ENCODE data around the gene MAP3K19.

Gene MAP3K19

DNA sequence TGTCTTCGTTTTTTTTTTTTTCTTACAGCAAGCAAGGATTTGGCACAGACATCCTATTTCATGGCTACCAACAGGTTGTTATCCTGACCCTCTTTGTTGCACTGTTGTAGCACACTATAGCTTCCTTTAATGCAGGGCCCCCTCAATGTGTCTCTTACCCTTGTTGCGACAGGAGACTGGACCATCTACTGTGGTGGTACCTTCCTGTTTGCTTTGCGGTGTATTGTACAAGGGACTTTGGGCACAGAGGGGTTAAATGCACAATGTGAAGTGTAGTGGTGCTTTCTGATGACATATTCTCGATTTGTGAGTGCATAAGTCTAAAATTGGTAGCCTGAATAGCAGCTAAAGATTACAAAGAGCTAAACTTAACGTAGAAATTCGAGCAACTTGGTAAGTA lies 101.2 kb downstream of the MAP3K19 start:
- H3K9me3 Mint-ChIP-seq, result no peaks in the 10 kb centered on the region
- peaks cover 38% of the 10 kb centered on the region for H3K36me3 Mint-ChIP-seq (ENCODE audit: low read depth)
- no peaks in the 10 kb centered on the region for H3K27me3 Mint-ChIP-seq (ENCODE audit: low read depth)
- H3K27ac Mint-ChIP-seq, result no peak overlapping the region
- H3K4me3 Mint-ChIP-seq, result no peak overlapping the region
- H3K4me1 Mint-ChIP-seq (ENCODE audit: low read depth), result peaks cover 18% of the 10 kb centered on the region

DNA sequence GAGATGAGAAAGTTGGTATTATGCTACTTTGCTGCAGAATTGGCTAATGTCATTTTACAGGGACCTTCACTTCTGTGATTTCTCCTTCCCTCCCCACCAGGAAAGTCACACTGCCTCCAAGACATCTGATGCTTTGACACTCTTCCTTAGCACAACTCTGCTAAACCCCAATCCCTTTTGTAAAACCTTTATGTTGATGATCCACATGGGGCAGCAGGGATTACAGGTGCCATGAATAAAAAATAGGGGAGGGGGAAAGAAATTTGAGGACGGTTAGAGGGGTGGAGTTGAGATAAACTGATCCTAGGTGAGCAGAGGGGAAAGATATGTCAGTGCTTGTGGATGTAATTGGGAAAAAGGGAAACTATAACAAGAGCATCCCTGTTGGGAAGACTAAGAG lies 102.3 kb downstream of the MAP3K19 start:
- Mint-ChIP-seq H3K4me3 (no peak overlapping the region), H3K27ac (no peak overlapping the region), H3K9me3 (no peaks in the 10 kb centered on the region), H3K36me3 (ENCODE audit: low read depth) (peaks cover 38% of the 10 kb centered on the region), H3K4me1 (ENCODE audit: low read depth) (peaks cover 12% of the 10 kb centered on the region), H3K27me3 (ENCODE audit: low read depth) (no peaks in the 10 kb centered on the region)

DNA sequence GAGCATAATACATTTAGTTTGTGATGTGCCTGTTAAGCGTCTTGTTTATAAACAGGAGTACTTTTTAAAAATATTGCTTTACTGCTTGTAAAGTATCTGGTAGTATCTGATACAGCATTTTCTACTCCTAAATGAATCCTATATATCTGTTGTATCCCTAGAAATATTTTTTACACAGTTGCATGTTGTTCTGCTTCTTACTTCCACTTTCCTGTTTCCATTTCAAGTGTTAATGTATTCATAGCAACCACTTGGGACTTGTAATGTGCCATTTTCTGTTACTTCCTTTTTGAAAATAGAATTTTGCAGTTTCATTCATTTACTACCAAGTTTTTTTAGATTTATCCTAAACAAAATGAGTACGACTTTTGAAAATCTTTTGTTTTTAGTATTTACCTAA lies 103.7 kb downstream of the MAP3K19 start:
- no peak overlapping the region for H3K4me3 Mint-ChIP-seq
- H3K36me3 Mint-ChIP-seq (ENCODE audit: low read depth), result peaks cover 43% of the 10 kb centered on the region
- no peak overlapping the region for H3K27ac Mint-ChIP-seq
- no peaks in the 10 kb centered on the region for H3K9me3 Mint-ChIP-seq
- no peaks in the 10 kb centered on the region for H3K27me3 Mint-ChIP-seq (ENCODE audit: low read depth)
- peaks cover 10% of the 10 kb centered on the region for H3K4me1 Mint-ChIP-seq (ENCODE audit: low read depth)

DNA sequence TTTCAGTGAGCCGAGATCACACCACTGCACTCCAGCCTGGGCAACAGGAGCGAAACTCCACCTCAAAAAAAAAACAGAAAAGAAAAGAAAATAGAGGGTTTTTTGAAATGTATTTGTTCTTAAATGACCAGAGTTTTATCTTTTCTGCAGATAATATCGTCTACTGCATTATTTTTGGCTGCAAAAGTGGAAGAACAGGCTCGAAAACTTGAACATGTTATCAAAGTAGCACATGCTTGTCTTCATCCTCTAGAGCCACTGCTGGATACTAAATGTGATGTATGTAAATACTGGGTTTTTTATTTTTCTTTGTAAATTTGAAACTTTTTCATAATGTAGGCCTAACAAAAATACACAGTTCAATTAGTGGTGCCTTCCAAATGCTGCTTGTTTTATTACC lies 110.6 kb downstream of the MAP3K19 start:
- Mint-ChIP-seq H3K36me3 (ENCODE audit: low read depth) (peaks cover 27% of the 10 kb centered on the region), H3K27ac (no peak overlapping the region), H3K27me3 (ENCODE audit: low read depth) (no peaks in the 10 kb centered on the region), H3K4me3 (no peak overlapping the region), H3K4me1 (ENCODE audit: low read depth) (peaks cover 24% of the 10 kb centered on the region), H3K9me3 (no peaks in the 10 kb centered on the region)

DNA sequence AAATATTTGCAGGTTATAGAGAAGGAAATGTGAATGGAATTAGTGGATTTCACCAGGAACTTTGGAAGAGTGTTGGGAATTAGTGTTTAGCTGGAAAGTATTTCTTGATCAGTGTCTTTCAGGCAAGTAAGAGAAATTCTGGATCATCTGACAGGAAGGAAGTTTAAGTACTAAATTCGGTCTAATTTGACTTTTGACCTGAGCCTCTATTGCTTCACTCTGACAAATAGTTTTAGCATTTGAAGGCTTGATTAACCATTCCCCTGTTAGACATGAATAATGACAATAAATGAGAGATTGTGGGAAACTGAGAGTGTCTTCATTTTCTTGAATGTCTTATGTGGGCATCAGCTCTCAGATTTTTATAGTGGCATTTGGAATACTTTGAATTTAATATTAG lies 112.6 kb downstream of the MAP3K19 start:
- H3K4me3 Mint-ChIP-seq, result no peak overlapping the region
- no peaks in the 10 kb centered on the region for H3K27me3 Mint-ChIP-seq (ENCODE audit: low read depth)
- H3K36me3 Mint-ChIP-seq (ENCODE audit: low read depth), result peaks cover 22% of the 10 kb centered on the region
- H3K27ac Mint-ChIP-seq, result no peak overlapping the region
- no peaks in the 10 kb centered on the region for H3K9me3 Mint-ChIP-seq
- peaks cover 28% of the 10 kb centered on the region for H3K4me1 Mint-ChIP-seq (ENCODE audit: low read depth)

DNA sequence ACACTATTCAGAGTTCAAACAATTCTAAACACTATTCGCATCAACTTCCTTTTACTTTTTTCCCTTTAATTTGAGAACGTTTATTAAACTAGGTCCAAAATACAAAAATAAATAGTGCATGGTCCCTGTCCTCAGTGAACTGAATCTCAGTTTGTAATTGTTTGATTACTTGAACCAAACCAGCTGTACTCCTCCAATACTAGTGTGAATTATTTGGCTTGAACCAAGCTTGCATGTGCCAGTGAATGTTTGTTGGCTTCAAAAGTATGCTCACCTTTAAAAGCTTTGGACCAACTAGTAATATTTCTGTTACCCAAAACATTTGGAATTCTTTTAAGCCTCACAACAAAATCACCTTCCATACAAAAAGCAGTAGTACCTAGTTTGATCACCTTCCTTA lies 113.1 kb downstream of the MAP3K19 start:
- Mint-ChIP-seq H3K36me3 (ENCODE audit: low read depth) (peaks cover 19% of the 10 kb centered on the region), H3K9me3 (no peaks in the 10 kb centered on the region), H3K27ac (no peak overlapping the region)

DNA sequence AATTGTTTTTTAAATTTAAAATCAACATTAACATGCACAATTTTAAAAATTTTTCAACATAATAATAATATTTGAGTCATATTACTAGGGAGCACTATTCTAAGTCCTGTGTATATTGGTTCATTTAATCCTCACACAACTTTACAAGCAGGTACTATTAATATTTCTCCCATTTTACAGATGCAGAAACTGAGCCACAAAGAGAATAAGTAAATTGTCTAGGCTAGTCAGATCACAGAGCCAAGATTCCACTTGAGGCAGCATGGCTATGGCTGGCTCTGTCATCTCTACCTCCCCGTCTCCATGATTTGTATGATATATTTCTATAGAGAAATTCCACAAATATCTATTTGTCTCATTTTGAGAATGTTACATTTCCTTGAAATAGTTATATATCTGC lies 113.5 kb downstream of the MAP3K19 start:
- H3K27me3 Mint-ChIP-seq (ENCODE audit: low read depth), result no peaks in the 10 kb centered on the region
- no peaks in the 10 kb centered on the region for H3K9me3 Mint-ChIP-seq
- peaks cover 27% of the 10 kb centered on the region for H3K4me1 Mint-ChIP-seq (ENCODE audit: low read depth)
- H3K27ac Mint-ChIP-seq, result no peak overlapping the region
- peaks cover 18% of the 10 kb centered on the region for H3K36me3 Mint-ChIP-seq (ENCODE audit: low read depth)
- H3K4me3 Mint-ChIP-seq, result no peak overlapping the region

More for the DNA sequence above, 113.1 kb downstream of the MAP3K19 start:
- Mint-ChIP-seq H3K27me3 (ENCODE audit: low read depth) (no peaks in the 10 kb centered on the region), H3K4me1 (ENCODE audit: low read depth) (peaks cover 28% of the 10 kb centered on the region), H3K4me3 (no peak overlapping the region)

DNA sequence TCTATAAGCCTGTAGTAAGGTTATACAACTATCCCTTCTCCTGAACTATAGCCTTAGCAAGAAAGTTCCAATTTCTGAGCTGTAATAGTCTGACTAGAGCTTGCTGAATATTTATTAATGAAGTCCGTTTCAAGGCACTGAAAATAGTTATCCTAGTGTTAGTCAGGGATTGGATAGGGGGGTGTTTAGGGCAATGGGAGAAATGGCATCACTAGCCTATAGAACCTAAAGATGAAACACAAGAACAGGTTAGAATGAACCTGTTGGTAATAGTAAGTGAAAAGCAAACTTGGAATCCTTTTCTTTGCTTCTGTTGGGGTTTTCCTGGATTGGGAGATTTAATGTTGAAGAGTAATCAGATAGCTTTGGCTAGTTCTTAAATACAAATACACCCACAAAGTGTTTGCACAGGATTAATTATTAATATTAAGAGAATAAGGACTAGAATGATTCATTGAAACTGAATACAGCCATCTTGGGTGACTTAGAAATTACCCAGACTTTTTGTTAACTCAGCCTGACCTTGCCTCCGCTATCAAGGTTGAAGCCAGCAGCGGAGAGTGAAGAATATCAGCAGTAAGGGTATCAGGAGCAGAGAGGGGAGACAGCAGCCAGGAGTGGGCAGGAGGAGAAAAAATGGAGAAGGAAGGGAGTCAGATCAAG lies 114.3 kb downstream of the MAP3K19 start:
- H3K27ac Mint-ChIP-seq, result no peak overlapping the region
- H3K9me3 Mint-ChIP-seq, result no peaks in the 10 kb centered on the region
- H3K27me3 Mint-ChIP-seq (ENCODE audit: low read depth), result no peaks in the 10 kb centered on the region
- no peak overlapping the region for H3K4me3 Mint-ChIP-seq
- H3K4me1 Mint-ChIP-seq (ENCODE audit: low read depth), result peaks cover 25% of the 10 kb centered on the region
- H3K36me3 Mint-ChIP-seq (ENCODE audit: low read depth), result peaks cover 16% of the 10 kb centered on the region

DNA sequence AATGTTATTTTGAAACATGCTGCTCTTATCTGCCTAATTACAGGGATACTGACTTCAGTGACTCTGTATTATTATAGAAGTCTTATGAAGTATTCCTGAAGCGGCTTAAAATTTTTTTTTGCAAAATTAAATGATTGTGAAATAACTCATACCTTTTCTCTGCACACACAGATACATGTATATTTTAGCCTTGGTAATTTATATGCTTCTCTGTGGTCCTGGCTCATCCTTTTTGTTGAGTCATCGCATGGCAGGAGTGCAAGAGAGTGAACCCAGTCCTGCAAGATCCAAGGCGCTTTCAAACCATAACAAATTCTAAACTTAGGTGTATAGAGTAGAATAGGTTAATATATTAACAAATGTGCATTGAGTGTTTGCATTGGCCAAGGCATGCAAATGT lies 120.1 kb downstream of the MAP3K19 start:
- Mint-ChIP-seq H3K36me3 (ENCODE audit: low read depth) (peaks cover 22% of the 10 kb centered on the region), H3K4me3 (no peak overlapping the region), H3K27me3 (ENCODE audit: low read depth) (no peaks in the 10 kb centered on the region), H3K9me3 (no peaks in the 10 kb centered on the region), H3K27ac (no peak overlapping the region), H3K4me1 (ENCODE audit: low read depth) (peaks cover 34% of the 10 kb centered on the region)

DNA sequence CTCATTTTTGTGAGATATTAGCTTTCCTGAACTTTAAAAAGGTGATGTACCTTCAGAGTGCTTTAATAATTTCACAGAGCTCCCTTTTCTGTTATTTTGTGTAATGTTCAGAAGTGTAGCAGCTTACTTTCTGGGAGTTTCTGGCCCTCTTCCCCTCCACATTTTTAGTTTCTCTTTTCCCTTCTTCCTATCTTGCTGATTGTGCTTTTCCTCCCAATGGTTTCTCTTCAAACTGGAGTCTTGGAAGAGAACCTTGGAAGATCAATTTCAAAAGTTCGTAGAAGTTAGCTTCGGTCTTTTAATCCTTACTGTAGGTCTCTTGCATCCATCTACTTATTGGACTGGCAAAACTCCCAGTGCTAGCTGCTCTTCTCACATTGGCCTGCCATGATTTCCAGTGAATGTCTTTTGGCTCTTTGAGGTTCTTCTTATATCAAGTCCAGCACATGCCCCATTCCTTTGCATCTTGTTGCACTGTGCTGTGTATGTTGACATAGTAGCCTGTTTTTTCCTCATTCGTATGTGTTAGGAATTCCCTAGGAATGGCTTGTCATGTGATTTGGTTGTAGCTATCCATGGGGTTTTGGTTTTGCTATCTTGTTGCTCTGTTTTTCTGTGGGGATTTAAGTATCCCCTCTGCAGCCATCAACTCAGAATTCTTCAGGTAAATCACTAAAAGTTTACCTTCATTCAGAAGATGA lies 120.9 kb downstream of the MAP3K19 start:
- Mint-ChIP-seq H3K36me3 (ENCODE audit: low read depth) (peaks cover 19% of the 10 kb centered on the region), H3K4me3 (no peak overlapping the region), H3K27ac (no peak overlapping the region), H3K27me3 (ENCODE audit: low read depth) (no peaks in the 10 kb centered on the region), H3K9me3 (no peaks in the 10 kb centered on the region), H3K4me1 (ENCODE audit: low read depth) (peaks cover 31% of the 10 kb centered on the region)

DNA sequence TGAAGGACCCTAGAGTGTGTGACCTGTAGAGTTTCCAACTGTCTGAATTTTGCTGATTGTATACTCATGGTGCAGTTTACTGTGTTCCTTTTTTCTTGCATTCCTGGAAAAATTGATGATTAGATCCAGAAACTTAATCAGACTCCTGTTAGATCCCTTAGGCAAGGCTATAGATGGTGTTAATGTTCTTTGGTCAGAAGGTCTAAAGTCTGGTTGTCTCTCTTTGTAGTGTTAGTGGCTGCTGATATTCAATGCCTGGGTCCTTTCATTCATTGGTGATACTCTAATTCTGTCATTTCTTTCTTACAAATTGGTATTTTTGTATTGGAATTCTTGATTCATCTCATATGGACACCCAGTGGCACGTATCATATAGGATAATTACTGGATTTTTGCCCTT lies 122.3 kb downstream of the MAP3K19 start:
- no peaks in the 10 kb centered on the region for H3K27me3 Mint-ChIP-seq (ENCODE audit: low read depth)
- H3K4me3 Mint-ChIP-seq, result no peak overlapping the region
- H3K4me1 Mint-ChIP-seq (ENCODE audit: low read depth), result peaks cover 34% of the 10 kb centered on the region
- no peak overlapping the region for H3K27ac Mint-ChIP-seq
- H3K36me3 Mint-ChIP-seq (ENCODE audit: low read depth), result peaks cover 21% of the 10 kb centered on the region
- no peaks in the 10 kb centered on the region for H3K9me3 Mint-ChIP-seq

DNA sequence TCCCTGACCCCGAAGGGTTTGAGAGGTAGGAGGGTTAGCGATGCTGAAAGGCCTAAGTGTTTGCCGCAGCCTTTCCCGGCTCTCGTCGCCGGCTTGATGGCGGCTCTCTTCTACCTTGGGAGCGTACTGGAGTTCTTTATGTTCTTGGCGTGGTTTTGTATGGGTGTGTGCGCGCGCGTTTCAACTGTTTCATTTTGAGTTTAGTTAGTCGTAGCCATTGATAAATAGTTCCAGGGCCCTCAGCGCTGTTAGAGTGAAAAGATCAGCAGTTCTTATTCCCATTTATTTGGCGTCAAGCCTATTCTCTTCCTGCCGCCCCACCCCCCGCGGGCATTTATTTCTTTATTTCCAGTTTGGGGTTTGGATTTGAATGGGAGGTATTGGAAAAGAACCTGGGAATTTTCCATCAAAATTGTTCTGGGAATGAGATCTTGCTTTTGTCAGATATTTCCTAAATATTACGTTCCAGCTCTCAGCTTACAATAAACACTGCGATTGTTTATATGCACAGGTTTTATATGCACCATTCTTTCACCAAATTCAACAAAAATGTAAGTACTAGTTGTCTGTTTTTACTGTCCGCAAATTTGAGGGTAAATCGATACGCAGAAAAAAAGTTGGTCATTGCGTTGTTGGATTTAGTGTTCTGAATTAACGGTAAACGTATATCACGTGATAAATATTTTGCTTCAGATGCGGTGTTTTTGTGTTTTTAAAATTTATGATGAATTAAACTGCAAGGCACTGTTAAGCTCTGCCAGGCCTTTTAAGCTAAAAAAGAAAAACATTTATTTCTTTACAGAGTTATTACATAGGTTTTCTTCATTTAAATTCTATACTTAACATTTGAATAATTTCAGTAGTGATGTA lies 127.7 kb downstream of the MAP3K19 start:
- H3K27me3 Mint-ChIP-seq (ENCODE audit: low read depth), result peaks cover 2% of the 10 kb centered on the region
- H3K4me1 Mint-ChIP-seq (ENCODE audit: low read depth), result peaks cover 26% of the 10 kb centered on the region
- H3K4me3 Mint-ChIP-seq, result peak overlapping the region; percentile 94
- H3K36me3 Mint-ChIP-seq (ENCODE audit: low read depth), result peaks cover 19% of the 10 kb centered on the region
- peaks cover 2% of the 10 kb centered on the region for H3K9me3 Mint-ChIP-seq
- peak overlapping the region; percentile 90 for H3K27ac Mint-ChIP-seq

DNA sequence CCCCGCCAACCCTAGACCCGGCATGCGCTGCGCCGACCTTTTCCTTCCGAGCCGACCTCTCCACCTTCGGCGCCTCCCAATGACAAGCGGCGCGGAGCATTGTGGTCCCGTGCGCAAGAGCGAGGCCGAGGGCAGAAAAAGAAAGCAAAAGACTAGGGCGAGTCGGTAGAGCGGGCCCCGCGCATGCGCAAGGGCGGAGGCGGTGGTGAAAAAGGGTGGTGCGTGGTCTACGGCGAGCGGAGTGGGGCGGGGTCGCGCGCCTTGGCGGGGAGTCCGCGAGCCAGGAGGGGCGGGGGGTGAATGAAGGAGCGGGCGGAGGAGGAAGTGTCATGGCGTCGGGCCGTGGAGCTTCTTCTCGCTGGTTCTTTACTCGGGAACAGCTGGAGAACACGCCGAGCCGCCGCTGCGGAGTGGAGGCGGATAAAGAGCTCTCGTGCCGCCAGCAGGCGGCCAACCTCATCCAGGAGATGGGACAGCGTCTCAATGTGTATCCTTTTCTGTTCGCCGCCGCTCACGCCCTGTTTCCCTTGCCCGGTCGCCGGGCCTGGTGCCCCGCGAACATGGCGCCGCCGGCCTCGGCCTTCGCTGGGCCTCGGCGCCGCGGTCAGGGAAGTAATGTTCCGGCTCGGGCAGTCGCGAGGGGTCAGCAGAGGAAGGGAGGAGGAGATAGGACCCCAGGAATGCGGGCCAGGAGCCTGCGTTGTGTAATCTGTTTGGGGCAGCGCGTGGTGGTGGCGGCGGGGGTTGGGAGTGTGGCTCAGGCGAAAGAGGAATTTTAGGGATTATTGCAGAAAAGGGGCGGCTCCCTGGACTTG lies 128.5 kb downstream of the MAP3K19 start, which contains the start of gene CCNT2:
CCNT2 (plus strand) TSS at position 297 of the 815 bp plus-strand sequence; CDS start at position 330, 33 bp downstream.
- peaks cover 15% of the 10 kb centered on the region for H3K36me3 Mint-ChIP-seq (ENCODE audit: low read depth)
- peaks cover 10% of the 10 kb centered on the region for H3K27me3 Mint-ChIP-seq (ENCODE audit: low read depth)
- peaks cover 21% of the 10 kb centered on the region for H3K4me1 Mint-ChIP-seq (ENCODE audit: low read depth)
- peak within 1 kb of the TSS; percentile 94 for H3K4me3 Mint-ChIP-seq
- H3K27ac Mint-ChIP-seq, result peak within 1 kb of the TSS; percentile 90
- H3K9me3 Mint-ChIP-seq, result peaks cover 3% of the 10 kb centered on the region
